ENCODE data around the gene GOLGA1.

- TF ChIP-seq CTCF (IDR thresholded peaks at IDR 0.05) (no peak), POLR2A (IDR thresholded peaks at IDR 0.05) (no peak), EP300 (IDR thresholded peaks at IDR 0.05) (no peak)
Observed at GRCh38 chr9:124939944-124940343, 939 bp downstream of the GOLGA1 start.
